H1 (cell line): ENCODE data around the gene CEP192. TPM values are rescaled to one million over a fixed set of nuclear protein-coding genes. Genes with fewer than 3 reads are reported as not detected.

ENCODE experiments used
- CTCF ChIA-PET: fragments of 300-600 bp; sonication (Branson Sonifier 250); formaldehyde crosslinking; loops from one replicate; lab custom pipeline; 2021; ENCODE audit not compliant: partially characterized antibody; lab: Charles Lee
- POLR2A ChIA-PET: fragments of 300-600 bp; sonication (Branson Sonifier 250); formaldehyde crosslinking; loops from one replicate; lab custom pipeline; 2021; ENCODE audit warnings: inconsistent platforms; ENCODE audit not compliant: partially characterized antibody; lab: Charles Lee
- DNase-seq, 2 experiments: peaks; one replicate each; pipeline versions ENCODE4 v3.0.0 to v3.0.0-alpha.2; 2010 to 2022; ENCODE audit warnings: low spot score in 2 of 2, low read depth in 1 of 2, mixed read lengths in 1 of 2
- FAIRE-seq: peaks from 2 replicates; lab custom pipeline; 2011; peaks lifted over from hg19 to GRCh38; lab: Jason Lieb, UNC
- H2AFZ ChIP-seq: 2 replicates; pipeline ENCODE4 v1.8.1; 2012; ENCODE audit warnings: low read length, inconsistent platforms
- H2AK5ac ChIP-seq: 2 replicates; pipeline ENCODE4 v1.6.1; 2013; ENCODE audit warnings: low read depth, low read length
- H2BK120ac ChIP-seq: replicated peaks from 2 replicates; pipeline ENCODE3; 2013; ENCODE audit warnings: low read depth, low read length, inconsistent platforms
- H2BK12ac ChIP-seq: 2 replicates; pipeline ENCODE4 v1.6.1; 2013; ENCODE audit warnings: low read depth, low read length
- H2BK15ac ChIP-seq: 2 replicates; pipeline ENCODE4 v1.6.1; 2013; ENCODE audit warnings: low read length
- H2BK20ac ChIP-seq: 2 replicates; pipeline ENCODE4 v1.6.1; 2013; ENCODE audit warnings: low read length
- H2BK5ac ChIP-seq: 2 replicates; pipeline ENCODE4 v1.6.1; 2013; ENCODE audit warnings: low read depth, low read length
- H3K14ac ChIP-seq: 2 replicates; pipeline ENCODE4 v1.6.1; 2013; ENCODE audit warnings: inconsistent platforms; ENCODE audit not compliant: insufficient read length
- H3K18ac ChIP-seq: 2 replicates; pipeline ENCODE4 v1.6.1; 2013; ENCODE audit warnings: low read length; ENCODE audit errors: extremely low read depth
- H3K23ac ChIP-seq: 2 replicates; pipeline ENCODE4 v1.6.1; 2013; ENCODE audit warnings: inconsistent platforms; ENCODE audit not compliant: insufficient read length
- H3K23me2 ChIP-seq: 2 replicates; pipeline ENCODE4 v1.6.1; 2013; ENCODE audit warnings: low read depth, low read length
- H3K27ac ChIP-seq: 2 replicates; pipeline ENCODE4 v1.6.1; 2011; ENCODE audit warnings: low read depth, low read length, inconsistent platforms
- H3K27me3 ChIP-seq, 4 experiments: replicated peaks in 1 of 4; 1 replicate in 1 of 4; 2 replicates in 3 of 4; pipeline versions ENCODE4 v1.6.1 to v1.8.1; 2011 to 2013; ENCODE audit warnings: low read length in 3 of 4, mild to moderate bottlenecking in 3 of 4, inconsistent platforms in 2 of 4, mixed read lengths in 2 of 4, moderate library complexity in 1 of 4; ENCODE audit not compliant: control insufficient read depth in 3 of 4, insufficient read depth in 3 of 4; ENCODE audit errors: extremely low read depth in 1 of 4
- H3K36me3 ChIP-seq, 4 experiments: 2 replicates each; pipeline versions ENCODE4 v1.6.1 to v1.8.1; 2011 to 2013; ENCODE audit warnings: mild to moderate bottlenecking in 4 of 4, low read length in 3 of 4, moderate library complexity in 2 of 4, control low read depth in 1 of 4, inconsistent platforms in 1 of 4; ENCODE audit not compliant: insufficient read depth in 4 of 4, control insufficient read depth in 2 of 4
- H3K4ac ChIP-seq: replicated peaks from 2 replicates; pipeline ENCODE3; 2013; ENCODE audit warnings: low read length, low read depth, mixed read lengths, inconsistent platforms; ENCODE audit not compliant: insufficient read length
- H3K4me1 ChIP-seq, 4 experiments: replicated peaks in 1 of 4; 1 replicate in 1 of 4; 2 replicates in 3 of 4; pipeline versions ENCODE4 v1.6.1 to v1.8.1; 2011 to 2013; ENCODE audit warnings: low read length in 3 of 4, inconsistent platforms in 2 of 4, mixed read lengths in 1 of 4; ENCODE audit not compliant: insufficient read depth in 4 of 4, control insufficient read depth in 3 of 4
- H3K4me2 ChIP-seq, 2 experiments: 2 replicates each; pipeline versions ENCODE4 v1.6.1 to v1.8.1; 2011 to 2013; ENCODE audit warnings: low read depth in 2 of 2, low read length in 2 of 2, control low read depth in 1 of 2, inconsistent platforms in 1 of 2, mild to moderate bottlenecking in 1 of 2; ENCODE audit not compliant: insufficient read depth in 1 of 2
- H3K4me3 ChIP-seq, 4 experiments: fragments of 200-600, 300-600 bp in 1 of 4; sonication (generic), shearing (Covaris generic), sonication (Bioruptor Twin) in 1 of 4; 2 replicates each; pipeline versions ENCODE4 v1.5.1 to v1.8.1; 2011 to 2016; ENCODE audit warnings: low read length in 4 of 4, low read depth in 3 of 4, control low read depth in 2 of 4, inconsistent platforms in 2 of 4, mild to moderate bottlenecking in 2 of 4, mixed read lengths in 1 of 4, moderate library complexity in 1 of 4; ENCODE audit not compliant: insufficient read depth in 2 of 4; ENCODE audit errors: extremely low read depth in 1 of 4
- H3K56ac ChIP-seq: replicated peaks from 2 replicates; pipeline ENCODE3; 2013; ENCODE audit warnings: low read depth, mild to moderate bottlenecking, mixed read lengths, low read length, inconsistent platforms; ENCODE audit not compliant: insufficient read length
- H3K79me1 ChIP-seq: 2 replicates; pipeline ENCODE4 v1.6.1; 2013; ENCODE audit warnings: low read depth, low read length, control low read depth
- H3K79me2 ChIP-seq, 2 experiments: 2 replicates each; pipeline versions ENCODE4 v1.6.1 to v1.8.1; 2012 to 2013; ENCODE audit warnings: low read length in 2 of 2, mild to moderate bottlenecking in 2 of 2, inconsistent platforms in 1 of 2; ENCODE audit not compliant: insufficient read depth in 2 of 2, control insufficient read depth in 1 of 2
- H3K9ac ChIP-seq, 4 experiments: replicated peaks in 1 of 4; 1 replicate in 1 of 4; 2 replicates in 3 of 4; pipeline versions ENCODE4 v1.6.1 to v1.8.1; 2011 to 2013; ENCODE audit warnings: low read depth in 3 of 4, low read length in 3 of 4, control low read depth in 2 of 4, mild to moderate bottlenecking in 2 of 4, moderate library complexity in 2 of 4, inconsistent platforms in 1 of 4; ENCODE audit errors: extremely low read depth in 1 of 4
- H3K9me3 ChIP-seq, 2 experiments: 2 replicates each; pipeline versions ENCODE4 v1.6.1 to v1.8.1; 2012 to 2013; ENCODE audit warnings: mild to moderate bottlenecking in 2 of 2, moderate library complexity in 2 of 2, control low read depth in 1 of 2, inconsistent platforms in 1 of 2, low read depth in 1 of 2, low read length in 1 of 2, mixed read lengths in 1 of 2; ENCODE audit not compliant: insufficient read depth in 2 of 2
- H4K20me1 ChIP-seq, 2 experiments: replicated peaks in 1 of 2; 2 replicates each; pipeline versions ENCODE3 to v1.8.1; 2011 to 2013; ENCODE audit warnings: inconsistent platforms in 2 of 2, low read length in 2 of 2, mild to moderate bottlenecking in 1 of 2; ENCODE audit not compliant: insufficient read depth in 2 of 2, control insufficient read depth in 1 of 2
- H4K5ac ChIP-seq: 2 replicates; pipeline ENCODE4 v1.6.1; 2013; ENCODE audit warnings: low read length, low read depth, mixed read lengths, inconsistent platforms; ENCODE audit not compliant: insufficient read length
- H4K8ac ChIP-seq: 2 replicates; pipeline ENCODE4 v1.8.0; 2013; ENCODE audit warnings: mild to moderate bottlenecking, moderate library complexity, low read length, inconsistent platforms; ENCODE audit not compliant: insufficient read depth; ENCODE audit errors: extremely low read depth
- H4K91ac ChIP-seq: replicated peaks from 2 replicates; pipeline ENCODE3; 2013; ENCODE audit warnings: low read length, mixed read lengths, inconsistent platforms; ENCODE audit not compliant: insufficient read length
- BRCA1 ChIP-seq: IDR thresholded peaks from 2 replicates; pipeline ENCODE4 v1.6.1; 2012; ENCODE audit warnings: low read depth, low read length, improper control_type of control experiment
- CHD1 ChIP-seq: IDR thresholded peaks from 2 replicates; pipeline ENCODE4 v1.6.1; 2012; ENCODE audit warnings: low read depth, low read length, improper control_type of control experiment
- CHD2 ChIP-seq: IDR thresholded peaks from 2 replicates; pipeline ENCODE4 v1.6.1; 2012; ENCODE audit warnings: low read length, improper control_type of control experiment
- CTBP2 ChIP-seq: IDR thresholded peaks from 2 replicates; pipeline ENCODE4 v1.7.0; 2011; ENCODE audit warnings: borderline replicate concordance, mild to moderate bottlenecking, moderate library complexity, mixed read lengths, low read length; ENCODE audit not compliant: insufficient read depth, insufficient read length
- EZH2 ChIP-seq: fragments of 200-600 bp; sonication (generic); IDR thresholded peaks from 2 replicates; pipeline ENCODE4 v1.7.1; 2012; ENCODE audit warnings: low read depth, mild to moderate bottlenecking, moderate library complexity, low read length, inconsistent platforms; ENCODE audit not compliant: severe bottlenecking
- FOSL1 ChIP-seq: IDR thresholded peaks from 2 replicates; pipeline ENCODE4 v1.6.1; 2011; ENCODE audit warnings: mild to moderate bottlenecking, low read depth, low read length, moderate library complexity; ENCODE audit not compliant: insufficient read depth
- JUN ChIP-seq: IDR thresholded peaks from 2 replicates; pipeline ENCODE4 v1.6.1; 2011; ENCODE audit warnings: low read depth, mild to moderate bottlenecking, improper control_type of control experiment, low read length
- MAFK ChIP-seq: IDR thresholded peaks from 2 replicates; pipeline ENCODE4 v1.6.1; 2012; ENCODE audit warnings: low read depth, mild to moderate bottlenecking, improper control_type of control experiment, low read length
- PHF8 ChIP-seq: fragments of 200-600 bp; sonication (generic); conservative IDR thresholded peaks from 2 replicates; pipeline ENCODE4 v1.7.1; 2012; ENCODE audit warnings: low read depth, mild to moderate bottlenecking, inconsistent platforms, low read length, moderate library complexity
- RXRA ChIP-seq: IDR thresholded peaks from 2 replicates; pipeline ENCODE4 v1.6.1; 2011; ENCODE audit warnings: low read depth, mild to moderate bottlenecking, low read length, moderate library complexity; ENCODE audit not compliant: insufficient read depth
- SP2 ChIP-seq: IDR thresholded peaks from 2 replicates; pipeline ENCODE4 v1.6.1; 2012; ENCODE audit warnings: mild to moderate bottlenecking, low read length, inconsistent platforms
- TAF7 ChIP-seq: optimal IDR thresholded peaks from 2 replicates; pipeline ENCODE3; 2011; ENCODE audit warnings: low read depth, mild to moderate bottlenecking, inconsistent platforms, low read length, moderate library complexity, borderline replicate concordance
- TEAD4 ChIP-seq: IDR thresholded peaks from 2 replicates; pipeline ENCODE4 v1.6.1; 2012; ENCODE audit warnings: low read depth, low read length, inconsistent platforms, mixed read lengths
- YY1 ChIP-seq: IDR thresholded peaks from 2 replicates; pipeline ENCODE4 v1.6.1; 2011; ENCODE audit warnings: low read depth, mild to moderate bottlenecking, low read length
- WGBS, 2 experiments: shearing (Covaris generic) in 1 of 2; methylation state at CpG; one replicate each; pipeline versions ENCODE4 v1.1.6 to v1.1.7; 2013 to 2015; ENCODE audit warnings: low lambda C conversion rate in 2 of 2, mixed read lengths in 2 of 2, inconsistent platforms in 1 of 2, low coverage in 1 of 2, missing lambda C conversion rate in 1 of 2; ENCODE audit not compliant: insufficient replicate concordance in 2 of 2, insufficient coverage in 1 of 2, insufficient read length in 1 of 2; ENCODE audit errors: extremely low coverage in 1 of 2, missing lambda C conversion rate in 1 of 2; 5-methylcytosine and 5-hydroxymethylcytosine counted together
- polyA plus RNA-seq, 7 experiments: library from polyadenylated mRNA; depleted of rRNA in 3 of 7; stranded (reverse) in 5 of 7; unstranded in 2 of 7; fragments of >200 nt in 5 of 7; fragments of 200-250 nt in 2 of 7; gene quantifications; 1 replicate in 5 of 7; 2 replicates in 1 of 7; 4 replicates in 1 of 7; pipeline versions ENCODE4 v1.2.1 to v1.2.3, GENCODE V29; 2011 to 2013; ENCODE audit warnings: missing spikeins in 2 of 7, mixed read lengths in 2 of 7
- total RNA-seq: library from RNA; stranded (reverse); fragmentation: NEBNext Ultra II Directional; extraction: Animal tissue kit (Norgen Biotek cat#: 25700); gene quantifications from 2 replicates; pipeline ENCODE4 v1.2.1, GENCODE V29; 2021
- TF ChIP-seq, protein P1 (sequence below): IDR thresholded peaks from 2 replicates; pipeline ENCODE4 v1.6.1; 2012; ENCODE audit warnings: inconsistent platforms

CEP192 gene
- total and polyA plus RNA-seq, 2 of the 8 experiments (the other 6 are each of a cell fraction or from before 2014, with no cell fraction given), result 13.4 to 23.1 TPM

GRCh38 chr18:13151656-13152055 lies 160.5 kb downstream of the CEP192 start:
- H3K79me1 ChIP-seq, result no peaks in the 10 kb centered on the region
- no peak overlapping the region for H3K9ac ChIP-seq
- H3K79me2 ChIP-seq, result no peaks in the 10 kb centered on the region
- FAIRE-seq (no peak), DNase-seq (no peak)
- ChIA-PET POLR2A (no interaction called here), CTCF (interaction anchor here (1.0 kb wide), 1 partner anchor 27 kb away, joined by 3 read pairs; no protein-coding TSS in a partner anchor)
- H3K27me3 ChIP-seq, result no peaks in the 10 kb centered on the region; a peak in 1 of 7 replicates
- no peaks in the 10 kb centered on the region for H4K20me1 ChIP-seq
- H3K14ac ChIP-seq, result no peak overlapping the region
- H2BK120ac ChIP-seq, result no peak overlapping the region
- no peak overlapping the region for H4K5ac ChIP-seq
- no peak overlapping the region for H3K23ac ChIP-seq
- no peak overlapping the region for H3K56ac ChIP-seq
- no peak overlapping the region for H2AK5ac ChIP-seq
- H3K36me3 ChIP-seq, result no peaks in the 10 kb centered on the region
- H3K4me3 ChIP-seq, result no peak overlapping the region
- WGBS, 2 experiments, result 91% methylated on average over 5 of the region's 5 CpGs; no CpG with 5 or more reads in 1 of the 2 experiments
- no peaks in the 10 kb centered on the region for H3K4me1 ChIP-seq
- no peak overlapping the region for H3K4ac ChIP-seq
- H3K4me2 ChIP-seq, result no peak overlapping the region
- H3K23me2 ChIP-seq, result no peaks in the 10 kb centered on the region
- no peak overlapping the region for H4K8ac ChIP-seq
- no peak overlapping the region for H2BK20ac ChIP-seq
- H4K91ac ChIP-seq, result no peak overlapping the region
- H2BK15ac ChIP-seq, result no peak overlapping the region
- H2BK12ac ChIP-seq, result no peak overlapping the region
- no peak overlapping the region for H2AFZ ChIP-seq
- no peak overlapping the region for H3K18ac ChIP-seq
- no peak overlapping the region for H3K27ac ChIP-seq
- H3K9me3 ChIP-seq, result no peaks in the 10 kb centered on the region
- no peak overlapping the region for H2BK5ac ChIP-seq
- no peak for TF ChIP-seq EZH2
- no peak for TF ChIP-seq CHD1
- no peak for TF ChIP-seq RXRA
- TF ChIP-seq SP2, result no peak
- TF ChIP-seq YY1, result no peak
- TF ChIP-seq JUN, result no peak
- TF ChIP-seq CHD2, result no peak
- no peak for TF ChIP-seq TEAD4
- no peak for TF ChIP-seq CTBP2
- TF ChIP-seq TAF7, result no peak
- no peak for TF ChIP-seq FOSL1
- no peak for TF ChIP-seq PHF8
- TF ChIP-seq BRCA1, result no peak
- TF ChIP-seq MAFK, result no peak
- TF ChIP-seq, protein P1, sequence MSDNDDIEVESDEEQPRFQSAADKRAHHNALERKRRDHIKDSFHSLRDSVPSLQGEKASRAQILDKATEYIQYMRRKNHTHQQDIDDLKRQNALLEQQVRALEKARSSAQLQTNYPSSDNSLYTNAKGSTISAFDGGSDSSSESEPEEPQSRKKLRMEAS, result no peak
